K562 (cell line): ENCODE data around the gene ALOXE3. TPM values are rescaled to one million over a fixed set of nuclear protein-coding genes. Genes with fewer than 3 reads are reported as not detected.

Experiments
- ADNP ChIP-seq: fragments of 200-800 bp; sonication (Bioruptor generic); IDR thresholded peaks from 2 replicates; pipeline ENCODE4 v1.6.1; 2016; ENCODE audit warnings: missing genetic modification characterization, missing compliant biosample characterization
- CREM ChIP-seq: IDR thresholded peaks from 2 replicates; pipeline ENCODE4 v1.6.1; 2014; ENCODE audit warnings: antibody characterized with exemption, low read depth
- ELF1 ChIP-seq: fragments of 200-800 bp; sonication (Bioruptor generic); IDR thresholded peaks from 2 replicates; pipeline ENCODE4 v1.6.1; 2016; ENCODE audit warnings: missing genetic modification characterization, missing compliant biosample characterization
- HMG20B ChIP-seq: fragments of 250-450 bp; sonication (Bioruptor Pico); IDR thresholded peaks from 2 replicates; pipeline ENCODE4 v1.5.0; 2021; ENCODE audit warnings: mild to moderate bottlenecking
- NFIX ChIP-seq: fragments of 250-450 bp; sonication (Bioruptor Pico); IDR thresholded peaks from 2 replicates; pipeline ENCODE4 v1.4.0; 2020; ENCODE audit warnings: low read depth, mild to moderate bottlenecking, moderate library complexity
- RBM25 ChIP-seq: fragments of 200-400 bp; formaldehyde crosslinking; IDR thresholded peaks from 2 replicates; pipeline ENCODE4 v1.6.1; 2018; ENCODE audit warnings: low read length, low read depth, moderate library complexity; ENCODE audit not compliant: severe bottlenecking
- SRSF1 ChIP-seq: fragments of 200-400 bp; formaldehyde crosslinking; IDR thresholded peaks from 2 replicates; pipeline ENCODE4 v1.6.1; 2017; ENCODE audit warnings: mild to moderate bottlenecking, low read depth, low read length, moderate library complexity
- ZBTB1 ChIP-seq: sonication (generic); formaldehyde crosslinking; IDR thresholded peaks from 2 replicates; pipeline ENCODE4 v1.8.1; 2023; ENCODE audit warnings: missing genetic modification reagents, low read depth, mild to moderate bottlenecking, borderline replicate concordance
- ZNF263 ChIP-seq: sonication (generic); formaldehyde crosslinking; IDR thresholded peaks from 2 replicates; pipeline ENCODE4 v1.8.0; 2022; ENCODE audit warnings: mild to moderate bottlenecking, missing genetic modification reagents, borderline replicate concordance
- ZNF668 ChIP-seq: fragments of 250-450 bp; sonication (Bioruptor Pico); IDR thresholded peaks from 2 replicates; pipeline ENCODE4 v1.8.0; 2022; ENCODE audit warnings: mild to moderate bottlenecking, inconsistent platforms
- ZNF695 ChIP-seq: fragments of 450-650 bp; formaldehyde crosslinking; IDR thresholded peaks from 2 replicates; pipeline ENCODE4 v1.4.0; 2020; ENCODE audit warnings: mild to moderate bottlenecking, moderate library complexity
- ZNF785 ChIP-seq: fragments of 250-450 bp; sonication (Bioruptor Pico); IDR thresholded peaks from 2 replicates; pipeline ENCODE4 v1.4.0; 2020; ENCODE audit warnings: mild to moderate bottlenecking
- polyA plus RNA-seq, 8 experiments: library from polyadenylated mRNA; depleted of rRNA in 4 of 8; stranded (reverse) in 5 of 8; unstranded in 3 of 8; fragments of >200 nt; fragmentation: Nextera tagmentation in 2 of 8; fragmentation: Illumina TruSeq in 1 of 8; extraction: Ambion mirVana in 2 of 8; extraction: Trizol in 1 of 8; gene quantifications; 2 replicates each; pipeline versions ENCODE4 v1.2.1 to v1.2.3, GENCODE V29; 2011 to 2014; ENCODE audit warnings: inconsistent platforms in 1 of 8, missing spikeins in 1 of 8
- total RNA-seq, 7 experiments: library from RNA; depleted of rRNA in 6 of 7; stranded (reverse); fragments of >200 nt in 6 of 7; fragmentation: Illumina TruSeq in 2 of 7; extraction: Trizol in 2 of 7; gene quantifications; 2 replicates each; pipeline versions ENCODE4 v1.2.1 to v1.2.3, GENCODE V29; 2011 to 2021; ENCODE audit warnings: low replicate concordance in 1 of 7
- TF ChIP-seq, protein P1 (sequence below), 2 experiments: fragments of 450-650 bp in 1 of 2; sonication (generic) in 1 of 2; formaldehyde crosslinking; conservative IDR thresholded peaks; 2 replicates each; pipeline versions ENCODE4 v1.4.0 to v1.8.1; 2020 to 2022; ENCODE audit warnings: mild to moderate bottlenecking in 1 of 2, missing genetic modification reagents in 1 of 2
- TF ChIP-seq, protein P2 (sequence below): sonication (generic); formaldehyde crosslinking; IDR thresholded peaks from 2 replicates; pipeline ENCODE4 v1.8.0; 2022; ENCODE audit warnings: mild to moderate bottlenecking, low read depth, missing genetic modification reagents
- TF ChIP-seq, protein P3 (sequence below): IDR thresholded peaks from 2 replicates; pipeline ENCODE4 v1.6.1; 2011; ENCODE audit not compliant: insufficient read length; ENCODE audit errors: extremely low read depth
- TF ChIP-seq, protein P4 (sequence below), 2 experiments: fragments of 450-650 bp; IDR thresholded peaks; 2 replicates each; pipeline ENCODE4 v1.6.1; 2018; ENCODE audit warnings: mild to moderate bottlenecking in 2 of 2, low read depth in 1 of 2; ENCODE audit not compliant: partially characterized antibody in 2 of 2
- TF ChIP-seq, protein P5 (sequence below), 2 experiments: fragments of 200-800 bp in 1 of 2; sonication (Bioruptor generic) in 1 of 2; sonication (generic) in 1 of 2; formaldehyde crosslinking in 1 of 2; IDR thresholded peaks in 1 of 2; conservative IDR thresholded peaks in 1 of 2; 2 replicates each; pipeline versions ENCODE4 v1.5.0 to v1.6.1; 2016 to 2020; ENCODE audit warnings: missing compliant biosample characterization in 1 of 2, missing genetic modification characterization in 1 of 2, missing genetic modification reagents in 1 of 2

The ALOXE3 gene
- total and polyA plus RNA-seq, 9 of the 15 experiments (the other 6 are each of a cell fraction or from before 2014, with no cell fraction given) = 0.04 TPM; not detected in 8

DNA sequence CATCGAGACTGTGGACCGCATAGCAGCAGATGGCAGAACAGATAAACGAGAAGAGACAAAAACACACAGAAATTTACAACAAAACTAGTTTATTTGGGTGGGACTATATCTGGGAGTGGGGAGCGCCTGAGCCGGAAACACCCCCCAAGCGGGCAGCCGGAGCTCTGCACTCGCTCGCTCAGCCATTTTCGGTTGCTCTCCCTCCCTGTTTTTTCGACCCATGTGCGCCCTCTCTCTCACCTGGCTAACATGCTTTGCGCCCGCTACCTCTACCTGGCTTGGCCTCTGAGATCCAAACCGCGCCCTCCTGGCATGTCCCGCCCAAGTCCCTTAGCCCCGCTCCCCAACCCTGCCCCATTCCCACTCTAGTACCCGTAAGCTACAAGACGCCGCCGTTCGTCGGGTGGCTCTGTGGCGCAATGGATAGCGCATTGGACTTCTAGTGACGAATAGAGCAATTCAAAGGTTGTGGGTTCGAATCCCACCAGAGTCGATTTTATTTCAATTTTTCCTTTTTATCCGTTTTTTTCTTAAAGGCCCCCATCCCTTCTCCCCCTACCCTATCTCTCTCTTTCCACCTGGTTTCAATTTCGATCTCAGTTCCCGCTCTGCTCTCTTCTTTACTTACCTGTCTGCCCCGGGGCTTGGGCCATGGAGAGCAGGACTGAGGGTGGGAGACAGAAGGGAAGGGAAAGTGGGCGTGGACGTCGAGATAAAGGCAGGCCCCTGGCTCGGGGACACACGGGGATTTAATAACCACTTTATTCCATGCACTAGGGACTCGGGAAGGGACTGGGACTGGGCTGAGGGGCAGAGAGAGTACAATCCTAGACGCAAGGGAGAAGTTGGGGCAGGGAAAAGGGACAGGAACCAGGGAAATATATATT, 2.4 kb upstream of the ALOXE3 start (continued):
- TF ChIP-seq, protein P1, sequence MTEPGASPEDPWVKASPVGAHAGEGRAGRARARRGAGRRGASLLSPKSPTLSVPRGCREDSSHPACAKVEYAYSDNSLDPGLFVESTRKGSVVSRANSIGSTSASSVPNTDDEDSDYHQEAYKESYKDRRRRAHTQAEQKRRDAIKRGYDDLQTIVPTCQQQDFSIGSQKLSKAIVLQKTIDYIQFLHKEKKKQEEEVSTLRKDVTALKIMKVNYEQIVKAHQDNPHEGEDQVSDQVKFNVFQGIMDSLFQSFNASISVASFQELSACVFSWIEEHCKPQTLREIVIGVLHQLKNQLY (CRISPR knock-in tag; conservative IDR thresholded peaks at IDR 0.05) = no peak
- TF ChIP-seq SRSF1 (no peak), HMG20B (CRISPR knock-in tag) (no peak), ZNF668 (CRISPR knock-in tag) (no peak), CREM (peak; percentile 70), ZBTB1 (CRISPR knock-in tag) (no peak), RBM25 (no peak), ZNF785 (CRISPR knock-in tag) (no peak), ADNP (peak; percentile 82), ZNF263 (no peak), ZNF695 (CRISPR knock-in tag) (no peak), NFIX (CRISPR knock-in tag) (no peak), ELF1 (tag) (no peak)
- TF ChIP-seq, protein P2, sequence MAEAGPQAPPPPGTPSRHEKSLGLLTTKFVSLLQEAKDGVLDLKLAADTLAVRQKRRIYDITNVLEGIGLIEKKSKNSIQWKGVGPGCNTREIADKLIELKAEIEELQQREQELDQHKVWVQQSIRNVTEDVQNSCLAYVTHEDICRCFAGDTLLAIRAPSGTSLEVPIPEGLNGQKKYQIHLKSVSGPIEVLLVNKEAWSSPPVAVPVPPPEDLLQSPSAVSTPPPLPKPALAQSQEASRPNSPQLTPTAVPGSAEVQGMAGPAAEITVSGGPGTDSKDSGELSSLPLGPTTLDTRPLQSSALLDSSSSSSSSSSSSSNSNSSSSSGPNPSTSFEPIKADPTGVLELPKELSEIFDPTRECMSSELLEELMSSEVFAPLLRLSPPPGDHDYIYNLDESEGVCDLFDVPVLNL (CRISPR knock-in tag) = no peak
- TF ChIP-seq, protein P3, sequence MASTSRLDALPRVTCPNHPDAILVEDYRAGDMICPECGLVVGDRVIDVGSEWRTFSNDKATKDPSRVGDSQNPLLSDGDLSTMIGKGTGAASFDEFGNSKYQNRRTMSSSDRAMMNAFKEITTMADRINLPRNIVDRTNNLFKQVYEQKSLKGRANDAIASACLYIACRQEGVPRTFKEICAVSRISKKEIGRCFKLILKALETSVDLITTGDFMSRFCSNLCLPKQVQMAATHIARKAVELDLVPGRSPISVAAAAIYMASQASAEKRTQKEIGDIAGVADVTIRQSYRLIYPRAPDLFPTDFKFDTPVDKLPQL = no peak
- TF ChIP-seq, protein P4, sequence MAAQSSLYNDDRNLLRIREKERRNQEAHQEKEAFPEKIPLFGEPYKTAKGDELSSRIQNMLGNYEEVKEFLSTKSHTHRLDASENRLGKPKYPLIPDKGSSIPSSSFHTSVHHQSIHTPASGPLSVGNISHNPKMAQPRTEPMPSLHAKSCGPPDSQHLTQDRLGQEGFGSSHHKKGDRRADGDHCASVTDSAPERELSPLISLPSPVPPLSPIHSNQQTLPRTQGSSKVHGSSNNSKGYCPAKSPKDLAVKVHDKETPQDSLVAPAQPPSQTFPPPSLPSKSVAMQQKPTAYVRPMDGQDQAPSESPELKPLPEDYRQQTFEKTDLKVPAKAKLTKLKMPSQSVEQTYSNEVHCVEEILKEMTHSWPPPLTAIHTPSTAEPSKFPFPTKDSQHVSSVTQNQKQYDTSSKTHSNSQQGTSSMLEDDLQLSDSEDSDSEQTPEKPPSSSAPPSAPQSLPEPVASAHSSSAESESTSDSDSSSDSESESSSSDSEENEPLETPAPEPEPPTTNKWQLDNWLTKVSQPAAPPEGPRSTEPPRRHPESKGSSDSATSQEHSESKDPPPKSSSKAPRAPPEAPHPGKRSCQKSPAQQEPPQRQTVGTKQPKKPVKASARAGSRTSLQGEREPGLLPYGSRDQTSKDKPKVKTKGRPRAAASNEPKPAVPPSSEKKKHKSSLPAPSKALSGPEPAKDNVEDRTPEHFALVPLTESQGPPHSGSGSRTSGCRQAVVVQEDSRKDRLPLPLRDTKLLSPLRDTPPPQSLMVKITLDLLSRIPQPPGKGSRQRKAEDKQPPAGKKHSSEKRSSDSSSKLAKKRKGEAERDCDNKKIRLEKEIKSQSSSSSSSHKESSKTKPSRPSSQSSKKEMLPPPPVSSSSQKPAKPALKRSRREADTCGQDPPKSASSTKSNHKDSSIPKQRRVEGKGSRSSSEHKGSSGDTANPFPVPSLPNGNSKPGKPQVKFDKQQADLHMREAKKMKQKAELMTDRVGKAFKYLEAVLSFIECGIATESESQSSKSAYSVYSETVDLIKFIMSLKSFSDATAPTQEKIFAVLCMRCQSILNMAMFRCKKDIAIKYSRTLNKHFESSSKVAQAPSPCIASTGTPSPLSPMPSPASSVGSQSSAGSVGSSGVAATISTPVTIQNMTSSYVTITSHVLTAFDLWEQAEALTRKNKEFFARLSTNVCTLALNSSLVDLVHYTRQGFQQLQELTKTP (IDR thresholded peaks at IDR 0.05; ENCODE audit: low read depth in 1 of 2, partially characterized antibody in 2 of 2) = no peak
- TF ChIP-seq, protein P5, sequence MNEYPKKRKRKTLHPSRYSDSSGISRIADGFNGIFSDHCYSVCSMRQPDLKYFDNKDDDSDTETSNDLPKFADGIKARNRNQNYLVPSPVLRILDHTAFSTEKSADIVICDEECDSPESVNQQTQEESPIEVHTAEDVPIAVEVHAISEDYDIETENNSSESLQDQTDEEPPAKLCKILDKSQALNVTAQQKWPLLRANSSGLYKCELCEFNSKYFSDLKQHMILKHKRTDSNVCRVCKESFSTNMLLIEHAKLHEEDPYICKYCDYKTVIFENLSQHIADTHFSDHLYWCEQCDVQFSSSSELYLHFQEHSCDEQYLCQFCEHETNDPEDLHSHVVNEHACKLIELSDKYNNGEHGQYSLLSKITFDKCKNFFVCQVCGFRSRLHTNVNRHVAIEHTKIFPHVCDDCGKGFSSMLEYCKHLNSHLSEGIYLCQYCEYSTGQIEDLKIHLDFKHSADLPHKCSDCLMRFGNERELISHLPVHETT (CRISPR knock-in tag; conservative IDR thresholded peaks at IDR 0.05 in 1 of 2, IDR thresholded peaks at IDR 0.05 in 1 of 2) = no peak
